H1 (cell line): ENCODE results near the gene ZSCAN10. TPM values are rescaled to one million over a fixed set of nuclear protein-coding genes. Genes with fewer than 3 reads are reported as not detected.
A peak's percentile ranks its signal among the peaks of the same experiment; 100 is the strongest.
"Not testable (repeated sequence)": the region's sequence is repeated elsewhere in the genome, so short reads cannot be mapped to it uniquely, and the experiment has no call there.

Experiments
- CTCF ChIA-PET: fragments of 300-600 bp; sonication (Branson Sonifier 250); formaldehyde crosslinking; loops from one replicate; lab custom pipeline; 2021; ENCODE audit not compliant: partially characterized antibody; lab: Charles Lee
- POLR2A ChIA-PET: fragments of 300-600 bp; sonication (Branson Sonifier 250); formaldehyde crosslinking; loops from one replicate; lab custom pipeline; 2021; ENCODE audit warnings: inconsistent platforms; ENCODE audit not compliant: partially characterized antibody; lab: Charles Lee
- DNase-seq, 2 experiments: peaks; one replicate each; pipeline versions ENCODE4 v3.0.0 to v3.0.0-alpha.2; 2010 to 2022; ENCODE audit warnings: low spot score in 2 of 2, low read depth in 1 of 2, mixed read lengths in 1 of 2
- FAIRE-seq: peaks from 2 replicates; lab custom pipeline; 2011; peaks lifted over from hg19 to GRCh38; lab: Jason Lieb, UNC
- H2AFZ ChIP-seq: 2 replicates; pipeline ENCODE4 v1.8.1; 2012; ENCODE audit warnings: low read length, inconsistent platforms
- H2AK5ac ChIP-seq: 2 replicates; pipeline ENCODE4 v1.6.1; 2013; ENCODE audit warnings: low read depth, low read length
- H2BK120ac ChIP-seq: replicated peaks from 2 replicates; pipeline ENCODE3; 2013; ENCODE audit warnings: low read depth, low read length, inconsistent platforms
- H2BK12ac ChIP-seq: 2 replicates; pipeline ENCODE4 v1.6.1; 2013; ENCODE audit warnings: low read depth, low read length
- H2BK15ac ChIP-seq: 2 replicates; pipeline ENCODE4 v1.6.1; 2013; ENCODE audit warnings: low read length
- H2BK20ac ChIP-seq: 2 replicates; pipeline ENCODE4 v1.6.1; 2013; ENCODE audit warnings: low read length
- H2BK5ac ChIP-seq: 2 replicates; pipeline ENCODE4 v1.6.1; 2013; ENCODE audit warnings: low read depth, low read length
- H3K14ac ChIP-seq: 2 replicates; pipeline ENCODE4 v1.6.1; 2013; ENCODE audit warnings: inconsistent platforms; ENCODE audit not compliant: insufficient read length
- H3K18ac ChIP-seq: 2 replicates; pipeline ENCODE4 v1.6.1; 2013; ENCODE audit warnings: low read length; ENCODE audit errors: extremely low read depth
- H3K23ac ChIP-seq: 2 replicates; pipeline ENCODE4 v1.6.1; 2013; ENCODE audit warnings: inconsistent platforms; ENCODE audit not compliant: insufficient read length
- H3K23me2 ChIP-seq: 2 replicates; pipeline ENCODE4 v1.6.1; 2013; ENCODE audit warnings: low read depth, low read length
- H3K27ac ChIP-seq: 2 replicates; pipeline ENCODE4 v1.6.1; 2011; ENCODE audit warnings: low read depth, low read length, inconsistent platforms
- H3K27me3 ChIP-seq, 4 experiments: replicated peaks in 1 of 4; 1 replicate in 1 of 4; 2 replicates in 3 of 4; pipeline versions ENCODE4 v1.6.1 to v1.8.1; 2011 to 2013; ENCODE audit warnings: low read length in 3 of 4, mild to moderate bottlenecking in 3 of 4, inconsistent platforms in 2 of 4, mixed read lengths in 2 of 4, moderate library complexity in 1 of 4; ENCODE audit not compliant: control insufficient read depth in 3 of 4, insufficient read depth in 3 of 4; ENCODE audit errors: extremely low read depth in 1 of 4
- H3K36me3 ChIP-seq, 4 experiments: 2 replicates each; pipeline versions ENCODE4 v1.6.1 to v1.8.1; 2011 to 2013; ENCODE audit warnings: mild to moderate bottlenecking in 4 of 4, low read length in 3 of 4, moderate library complexity in 2 of 4, control low read depth in 1 of 4, inconsistent platforms in 1 of 4; ENCODE audit not compliant: insufficient read depth in 4 of 4, control insufficient read depth in 2 of 4
- H3K4ac ChIP-seq: replicated peaks from 2 replicates; pipeline ENCODE3; 2013; ENCODE audit warnings: low read length, low read depth, mixed read lengths, inconsistent platforms; ENCODE audit not compliant: insufficient read length
- H3K4me1 ChIP-seq, 4 experiments: replicated peaks in 1 of 4; 1 replicate in 1 of 4; 2 replicates in 3 of 4; pipeline versions ENCODE4 v1.6.1 to v1.8.1; 2011 to 2013; ENCODE audit warnings: low read length in 3 of 4, inconsistent platforms in 2 of 4, mixed read lengths in 1 of 4; ENCODE audit not compliant: insufficient read depth in 4 of 4, control insufficient read depth in 3 of 4
- H3K4me2 ChIP-seq, 2 experiments: 2 replicates each; pipeline versions ENCODE4 v1.6.1 to v1.8.1; 2011 to 2013; ENCODE audit warnings: low read depth in 2 of 2, low read length in 2 of 2, control low read depth in 1 of 2, inconsistent platforms in 1 of 2, mild to moderate bottlenecking in 1 of 2; ENCODE audit not compliant: insufficient read depth in 1 of 2
- H3K4me3 ChIP-seq, 4 experiments: fragments of 200-600, 300-600 bp in 1 of 4; sonication (generic), shearing (Covaris generic), sonication (Bioruptor Twin) in 1 of 4; 2 replicates each; pipeline versions ENCODE4 v1.5.1 to v1.8.1; 2011 to 2016; ENCODE audit warnings: low read length in 4 of 4, low read depth in 3 of 4, control low read depth in 2 of 4, inconsistent platforms in 2 of 4, mild to moderate bottlenecking in 2 of 4, mixed read lengths in 1 of 4, moderate library complexity in 1 of 4; ENCODE audit not compliant: insufficient read depth in 2 of 4; ENCODE audit errors: extremely low read depth in 1 of 4
- H3K56ac ChIP-seq: replicated peaks from 2 replicates; pipeline ENCODE3; 2013; ENCODE audit warnings: low read depth, mild to moderate bottlenecking, mixed read lengths, low read length, inconsistent platforms; ENCODE audit not compliant: insufficient read length
- H3K79me1 ChIP-seq: 2 replicates; pipeline ENCODE4 v1.6.1; 2013; ENCODE audit warnings: low read depth, low read length, control low read depth
- H3K79me2 ChIP-seq, 2 experiments: 2 replicates each; pipeline versions ENCODE4 v1.6.1 to v1.8.1; 2012 to 2013; ENCODE audit warnings: low read length in 2 of 2, mild to moderate bottlenecking in 2 of 2, inconsistent platforms in 1 of 2; ENCODE audit not compliant: insufficient read depth in 2 of 2, control insufficient read depth in 1 of 2
- H3K9ac ChIP-seq, 4 experiments: replicated peaks in 1 of 4; 1 replicate in 1 of 4; 2 replicates in 3 of 4; pipeline versions ENCODE4 v1.6.1 to v1.8.1; 2011 to 2013; ENCODE audit warnings: low read depth in 3 of 4, low read length in 3 of 4, control low read depth in 2 of 4, mild to moderate bottlenecking in 2 of 4, moderate library complexity in 2 of 4, inconsistent platforms in 1 of 4; ENCODE audit errors: extremely low read depth in 1 of 4
- H3K9me3 ChIP-seq, 2 experiments: 2 replicates each; pipeline versions ENCODE4 v1.6.1 to v1.8.1; 2012 to 2013; ENCODE audit warnings: mild to moderate bottlenecking in 2 of 2, moderate library complexity in 2 of 2, control low read depth in 1 of 2, inconsistent platforms in 1 of 2, low read depth in 1 of 2, low read length in 1 of 2, mixed read lengths in 1 of 2; ENCODE audit not compliant: insufficient read depth in 2 of 2
- H4K20me1 ChIP-seq, 2 experiments: replicated peaks in 1 of 2; 2 replicates each; pipeline versions ENCODE3 to v1.8.1; 2011 to 2013; ENCODE audit warnings: inconsistent platforms in 2 of 2, low read length in 2 of 2, mild to moderate bottlenecking in 1 of 2; ENCODE audit not compliant: insufficient read depth in 2 of 2, control insufficient read depth in 1 of 2
- H4K5ac ChIP-seq: 2 replicates; pipeline ENCODE4 v1.6.1; 2013; ENCODE audit warnings: low read length, low read depth, mixed read lengths, inconsistent platforms; ENCODE audit not compliant: insufficient read length
- H4K8ac ChIP-seq: 2 replicates; pipeline ENCODE4 v1.8.0; 2013; ENCODE audit warnings: mild to moderate bottlenecking, moderate library complexity, low read length, inconsistent platforms; ENCODE audit not compliant: insufficient read depth; ENCODE audit errors: extremely low read depth
- H4K91ac ChIP-seq: replicated peaks from 2 replicates; pipeline ENCODE3; 2013; ENCODE audit warnings: low read length, mixed read lengths, inconsistent platforms; ENCODE audit not compliant: insufficient read length
- WGBS, 2 experiments: shearing (Covaris generic) in 1 of 2; methylation state at CpG; one replicate each; pipeline versions ENCODE4 v1.1.6 to v1.1.7; 2013 to 2015; ENCODE audit warnings: low lambda C conversion rate in 2 of 2, mixed read lengths in 2 of 2, inconsistent platforms in 1 of 2, low coverage in 1 of 2, missing lambda C conversion rate in 1 of 2; ENCODE audit not compliant: insufficient replicate concordance in 2 of 2, insufficient coverage in 1 of 2, insufficient read length in 1 of 2; ENCODE audit errors: extremely low coverage in 1 of 2, missing lambda C conversion rate in 1 of 2; 5-methylcytosine and 5-hydroxymethylcytosine counted together
- polyA plus RNA-seq, 7 experiments: library from polyadenylated mRNA; depleted of rRNA in 3 of 7; stranded (reverse) in 5 of 7; unstranded in 2 of 7; fragments of >200 nt in 5 of 7; fragments of 200-250 nt in 2 of 7; gene quantifications; 1 replicate in 5 of 7; 2 replicates in 1 of 7; 4 replicates in 1 of 7; pipeline versions ENCODE4 v1.2.1 to v1.2.3, GENCODE V29; 2011 to 2013; ENCODE audit warnings: missing spikeins in 2 of 7, mixed read lengths in 2 of 7
- total RNA-seq: library from RNA; stranded (reverse); fragmentation: NEBNext Ultra II Directional; extraction: Animal tissue kit (Norgen Biotek cat#: 25700); gene quantifications from 2 replicates; pipeline ENCODE4 v1.2.1, GENCODE V29; 2021

Gene ZSCAN10
- total and polyA plus RNA-seq, 2 of the 8 experiments (the other 6 are each of a cell fraction or from before 2014, with no cell fraction given) = 209 to 314 TPM

DNA sequence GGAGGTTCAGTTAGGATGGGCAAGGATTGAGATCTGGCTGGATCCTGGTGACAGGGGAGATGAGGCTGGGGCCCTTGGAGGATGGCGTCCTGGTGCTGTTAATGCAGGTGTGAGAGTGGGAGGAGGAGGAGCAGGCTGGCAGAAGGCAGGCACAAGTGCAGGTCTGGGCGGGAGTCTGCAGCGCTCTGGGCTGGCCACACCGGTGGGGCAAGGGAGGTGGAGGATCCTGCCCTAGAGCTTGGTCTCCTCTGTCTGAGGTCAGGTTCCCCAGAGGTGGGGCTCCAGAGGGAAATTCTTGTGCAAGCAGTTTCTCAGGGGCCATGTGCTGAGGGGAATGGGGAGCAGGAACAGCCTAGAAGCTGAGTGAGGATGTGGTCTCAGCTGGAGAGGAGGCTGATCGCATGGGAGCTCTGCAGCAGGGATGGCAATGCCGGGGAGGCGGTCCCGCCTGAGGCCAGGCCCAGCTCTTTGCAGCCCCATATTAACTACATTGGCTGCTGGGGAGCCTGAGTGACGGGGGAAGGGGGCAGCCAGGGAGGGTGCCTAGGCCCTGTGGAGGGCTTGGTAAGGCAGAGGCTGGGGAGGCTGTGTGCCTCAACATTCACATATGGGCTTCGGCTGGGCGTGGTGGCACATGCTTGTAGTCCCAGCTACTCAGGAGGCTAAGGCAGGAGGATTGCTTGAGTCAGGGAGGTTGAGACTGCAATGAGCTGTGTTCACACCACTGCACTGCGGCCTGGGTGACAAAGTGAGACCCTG is 46.3 kb downstream of the ZSCAN10 start:
- POLR2A ChIA-PET = interaction anchor here (1.4 to 6.1 kb wide), 3 partner anchors 14 to 83 kb away, joined by 3 to 94 read pairs (median 4); partner anchors contain the start of gene PAQR4
- FAIRE-seq = peak; percentile 68

More for the DNA sequence above, 46.3 kb downstream of the ZSCAN10 start:
- not testable (repeated sequence) for H3K79me1 ChIP-seq, H4K8ac ChIP-seq, DNase-seq, H3K4me3 ChIP-seq, H2BK15ac ChIP-seq, H2BK12ac ChIP-seq, H3K23me2 ChIP-seq, H4K5ac ChIP-seq, H3K27me3 ChIP-seq, H3K4me1 ChIP-seq, H2BK5ac ChIP-seq, H2AK5ac ChIP-seq, H3K4ac ChIP-seq, H4K91ac ChIP-seq, H3K56ac ChIP-seq, H3K23ac ChIP-seq, H3K18ac ChIP-seq, H3K79me2 ChIP-seq, H3K36me3 ChIP-seq, H2BK120ac ChIP-seq, H3K4me2 ChIP-seq, H3K27ac ChIP-seq, H2AFZ ChIP-seq, H2BK20ac ChIP-seq, H3K14ac ChIP-seq, H3K9ac ChIP-seq, H3K9me3 ChIP-seq
- WGBS, 2 experiments = 91% methylated on average over 11 of the region's 12 CpGs; no CpG with 5 or more reads in 1 of the 2 experiments
- peaks cover 7 to 21% of the 10 kb centered on the region in 2 experiments for H4K20me1 ChIP-seq
- CTCF ChIA-PET = interaction anchor here (7.4 kb wide), 1 partner anchor 21 kb away, joined by 117 read pairs; no protein-coding TSS in a partner anchor
